HEK293T (cell line): ENCODE measurements around the gene DCX.

ENCODE experiments used
- CTCF ChIA-PET: fragments of 350-600 bp; formaldehyde crosslinking; extraction: SDS; loops from one replicate; lab custom pipeline; 2021; ENCODE audit warnings: antibody characterized with exemption, inconsistent platforms; lab: Yijun Ruan, JAX
- POLR2A ChIA-PET: fragments of 350-600 bp; formaldehyde crosslinking; extraction: SDS; loops from one replicate; lab custom pipeline; 2020; ENCODE audit warnings: antibody characterized with exemption, inconsistent platforms; lab: Yijun Ruan, JAX
- DNase-seq: peaks from one replicate; pipeline ENCODE4 v3.0.0; 2012; ENCODE audit warnings: mixed read lengths; ENCODE audit errors: extremely low spot score
- ARNT ChIP-seq: fragments of 450-650 bp; IDR thresholded peaks from 2 replicates; pipeline ENCODE4 v1.6.1; 2017; ENCODE audit warnings: mild to moderate bottlenecking
- BHLHE40 ChIP-seq: fragments of 450-650 bp; IDR thresholded peaks from 2 replicates; pipeline ENCODE4 v1.6.1; 2016; ENCODE audit warnings: mild to moderate bottlenecking, moderate library complexity, borderline replicate concordance
- CTBP1 ChIP-seq: fragments of 450-650 bp; IDR thresholded peaks from 2 replicates; pipeline ENCODE4 v1.6.1; 2016; ENCODE audit warnings: borderline replicate concordance
- ELF4 ChIP-seq: fragments of 450-650 bp; IDR thresholded peaks from 2 replicates; pipeline ENCODE4 v1.6.1; 2017; ENCODE audit warnings: antibody characterized with exemption
- FOXA1 ChIP-seq: fragments of 450-650 bp; IDR thresholded peaks from 2 replicates; pipeline ENCODE4 v1.6.1; 2016; ENCODE audit warnings: mild to moderate bottlenecking
- FOXK2 ChIP-seq: fragments of 450-650 bp; IDR thresholded peaks from 2 replicates; pipeline ENCODE4 v1.6.1; 2016; ENCODE audit warnings: mild to moderate bottlenecking
- FOXM1 ChIP-seq: fragments of 450-650 bp; IDR thresholded peaks from 2 replicates; pipeline ENCODE4 v1.6.1; 2017; ENCODE audit warnings: mild to moderate bottlenecking, borderline replicate concordance
- HDGF ChIP-seq: fragments of 450-650 bp; IDR thresholded peaks from 2 replicates; pipeline ENCODE4 v1.6.1; 2017; ENCODE audit warnings: antibody characterized with exemption, borderline replicate concordance
- L3MBTL2 ChIP-seq: fragments of 450-650 bp; conservative IDR thresholded peaks from 2 replicates; pipeline ENCODE4 v1.6.1; 2016; ENCODE audit warnings: mild to moderate bottlenecking
- LEF1 ChIP-seq: fragments of 450-650 bp; IDR thresholded peaks from 2 replicates; pipeline ENCODE4 v1.6.1; 2017; ENCODE audit warnings: mild to moderate bottlenecking, borderline replicate concordance
- NFRKB ChIP-seq: fragments of 450-650 bp; IDR thresholded peaks from 2 replicates; pipeline ENCODE4 v1.6.1; 2016; ENCODE audit warnings: mild to moderate bottlenecking, moderate library complexity
- SP1 ChIP-seq: fragments of 450-650 bp; IDR thresholded peaks from 2 replicates; pipeline ENCODE4 v1.6.1; 2017
- SUZ12 ChIP-seq: fragments of 450-650 bp; IDR thresholded peaks from 2 replicates; pipeline ENCODE4 v1.6.1; 2016; ENCODE audit warnings: mild to moderate bottlenecking
- TARDBP ChIP-seq: fragments of 450-650 bp; IDR thresholded peaks from 2 replicates; pipeline ENCODE4 v1.6.1; 2016
- ZNF384 ChIP-seq: fragments of 450-650 bp; IDR thresholded peaks from 2 replicates; pipeline ENCODE4 v1.6.1; 2016
- TF ChIP-seq, protein P1 (sequence below): fragments of 450-650 bp; IDR thresholded peaks from 2 replicates; pipeline ENCODE4 v1.6.1; 2016

The DCX gene

DNA sequence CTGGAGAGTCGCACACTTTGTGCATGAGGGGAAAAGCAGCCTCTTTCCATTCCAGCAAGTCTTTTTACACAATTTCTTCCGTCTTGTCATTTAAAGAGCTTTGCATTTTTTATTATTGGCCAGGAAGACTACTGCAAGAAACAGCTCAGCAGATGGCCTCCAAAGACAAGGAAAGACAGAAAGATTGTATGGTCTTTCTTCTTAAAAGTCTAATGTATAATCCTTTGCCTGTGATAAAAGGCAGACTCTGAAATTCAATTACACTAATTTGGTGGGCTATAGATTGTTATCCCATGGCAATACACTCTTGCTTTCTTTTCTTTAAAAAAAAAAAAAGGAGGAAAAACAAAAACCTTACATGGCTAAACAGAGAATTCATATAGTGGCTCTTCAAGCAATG, 147.6 kb downstream of the DCX start:
- DNase-seq = no peak
- CTCF ChIA-PET = no interaction called here
- POLR2A ChIA-PET = no interaction called here
- TF ChIP-seq CTBP1 (no peak), ZNF384 (no peak), SP1 (no peak), NFRKB (no peak), LEF1 (no peak), ARNT (no peak), SUZ12 (no peak), FOXA1 (no peak), FOXM1 (no peak), FOXK2 (no peak), L3MBTL2 (no peak), TARDBP (no peak), HDGF (no peak), ELF4 (no peak), BHLHE40 (no peak)
- TF ChIP-seq, protein P1, sequence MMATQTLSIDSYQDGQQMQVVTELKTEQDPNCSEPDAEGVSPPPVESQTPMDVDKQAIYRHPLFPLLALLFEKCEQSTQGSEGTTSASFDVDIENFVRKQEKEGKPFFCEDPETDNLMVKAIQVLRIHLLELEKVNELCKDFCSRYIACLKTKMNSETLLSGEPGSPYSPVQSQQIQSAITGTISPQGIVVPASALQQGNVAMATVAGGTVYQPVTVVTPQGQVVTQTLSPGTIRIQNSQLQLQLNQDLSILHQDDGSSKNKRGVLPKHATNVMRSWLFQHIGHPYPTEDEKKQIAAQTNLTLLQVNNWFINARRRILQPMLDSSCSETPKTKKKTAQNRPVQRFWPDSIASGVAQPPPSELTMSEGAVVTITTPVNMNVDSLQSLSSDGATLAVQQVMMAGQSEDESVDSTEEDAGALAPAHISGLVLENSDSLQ = no peak

DNA sequence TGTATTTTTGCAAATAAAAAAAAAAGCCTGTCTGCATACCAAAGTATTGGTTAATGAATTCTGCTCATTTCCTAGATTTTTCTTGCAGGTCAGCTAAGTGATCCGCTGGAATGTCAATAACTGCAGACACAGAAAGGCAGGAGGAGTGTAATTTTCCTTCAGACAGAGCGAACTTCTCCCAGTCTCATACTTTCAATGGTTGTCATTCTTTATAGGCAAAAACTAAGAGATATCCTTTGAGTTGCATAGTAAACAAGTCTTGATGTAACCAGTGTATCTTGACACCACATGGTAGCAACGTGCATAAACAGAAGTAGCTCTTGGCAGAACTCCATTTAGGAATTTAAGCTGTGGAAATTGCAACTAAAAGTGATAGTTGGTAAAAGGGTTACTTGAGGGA, 149.9 kb downstream of the DCX start:
- TF ChIP-seq FOXK2 = no peak
- TF ChIP-seq, protein P1 = no peak
- TF ChIP-seq FOXM1 = no peak
- TF ChIP-seq BHLHE40 = no peak
- no peak for TF ChIP-seq ELF4
- no peak for TF ChIP-seq FOXA1
- TF ChIP-seq SUZ12 = no peak
- no peak for TF ChIP-seq ZNF384
- ChIA-PET CTCF (no interaction called here), POLR2A (no interaction called here)
- DNase-seq = no peak

DNA sequence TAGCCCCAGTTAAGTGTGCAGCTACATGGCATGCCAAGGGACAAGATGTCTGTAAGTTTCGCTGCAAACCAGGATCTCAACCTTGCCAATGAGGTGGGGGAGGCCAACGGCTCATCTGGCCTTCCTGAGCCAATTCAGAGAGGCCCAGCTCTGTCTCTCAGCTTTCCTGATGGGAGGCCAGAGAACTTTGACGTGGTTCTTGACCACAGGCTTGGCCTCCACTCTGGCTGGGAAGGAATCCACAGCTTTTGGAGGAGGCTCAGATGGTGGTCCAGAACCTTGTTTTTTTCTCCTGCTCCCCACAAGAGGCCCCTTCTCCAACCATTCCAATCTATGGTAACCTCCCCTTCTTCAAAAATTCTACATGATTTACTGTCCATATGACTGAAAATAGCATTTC, 151.5 kb downstream of the DCX start:
- POLR2A ChIA-PET = no interaction called here
- CTCF ChIA-PET = interaction anchor here (1.1 kb wide), 1 partner anchor 16 kb away, joined by 3 read pairs; no protein-coding TSS in a partner anchor
- TF ChIP-seq NFRKB = no peak
- DNase-seq = no peak

DNA sequence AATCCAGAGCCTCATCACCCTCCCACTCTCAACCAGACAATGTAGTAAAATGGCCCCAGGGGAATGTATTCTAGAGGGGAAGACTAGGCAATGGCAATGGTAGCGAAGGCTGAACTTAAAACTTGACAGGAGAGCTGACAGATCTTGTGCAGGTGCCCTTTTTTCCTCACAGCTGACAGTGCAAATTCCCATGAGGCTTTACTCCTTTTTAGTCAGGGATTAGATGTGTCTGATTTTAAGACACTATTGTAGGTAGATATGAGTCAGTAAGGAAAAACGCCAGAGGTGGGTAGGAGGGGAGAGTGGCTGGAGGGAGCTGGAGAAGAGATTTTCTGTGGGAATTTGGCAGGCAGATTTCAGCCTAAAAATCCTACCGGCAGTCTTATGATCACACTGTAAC, 152.4 kb downstream of the DCX start:
- DNase-seq = no peak
- TF ChIP-seq FOXA1 (no peak), FOXK2 (no peak), CTBP1 (no peak)
- TF ChIP-seq, protein P1 = no peak
- ChIA-PET CTCF (interaction anchor here (1.1 kb wide), 1 partner anchor 15 kb away, joined by 3 read pairs; no protein-coding TSS in a partner anchor), POLR2A (no interaction called here)

DNA sequence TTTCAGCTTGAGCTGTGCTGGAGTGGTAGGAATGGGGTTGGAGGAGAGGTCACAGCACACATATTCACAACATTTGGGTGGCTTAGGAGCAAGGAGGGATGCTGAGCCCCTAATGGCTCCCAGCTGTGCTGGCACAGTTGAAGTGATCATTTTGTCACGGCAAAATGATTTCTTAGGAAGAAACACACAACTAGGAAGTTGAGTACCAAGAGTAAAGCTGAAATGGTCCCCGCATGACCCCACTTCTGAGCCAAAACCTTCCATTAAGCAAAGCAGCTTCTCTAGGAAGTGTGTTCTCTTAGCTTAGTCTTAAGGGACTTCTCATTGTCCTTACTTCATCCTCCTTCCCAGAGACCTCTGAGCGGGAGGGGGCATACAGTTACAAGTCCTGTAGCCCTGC, 154.3 kb downstream of the DCX start:
- POLR2A ChIA-PET = no interaction called here
- CTCF ChIA-PET = no interaction called here
- no peak for DNase-seq
- TF ChIP-seq TARDBP = no peak
- no peak for TF ChIP-seq L3MBTL2
- TF ChIP-seq CTBP1 = no peak
- TF ChIP-seq, protein P1 = no peak
- no peak for TF ChIP-seq BHLHE40
- TF ChIP-seq NFRKB = no peak
- no peak for TF ChIP-seq FOXK2
- TF ChIP-seq ARNT = no peak
- TF ChIP-seq ZNF384 = no peak
- no peak for TF ChIP-seq SP1
- no peak for TF ChIP-seq FOXA1
- TF ChIP-seq SUZ12 = no peak
- no peak for TF ChIP-seq LEF1
- TF ChIP-seq HDGF = no peak
- TF ChIP-seq ELF4 = no peak
- no peak for TF ChIP-seq FOXM1

DNA sequence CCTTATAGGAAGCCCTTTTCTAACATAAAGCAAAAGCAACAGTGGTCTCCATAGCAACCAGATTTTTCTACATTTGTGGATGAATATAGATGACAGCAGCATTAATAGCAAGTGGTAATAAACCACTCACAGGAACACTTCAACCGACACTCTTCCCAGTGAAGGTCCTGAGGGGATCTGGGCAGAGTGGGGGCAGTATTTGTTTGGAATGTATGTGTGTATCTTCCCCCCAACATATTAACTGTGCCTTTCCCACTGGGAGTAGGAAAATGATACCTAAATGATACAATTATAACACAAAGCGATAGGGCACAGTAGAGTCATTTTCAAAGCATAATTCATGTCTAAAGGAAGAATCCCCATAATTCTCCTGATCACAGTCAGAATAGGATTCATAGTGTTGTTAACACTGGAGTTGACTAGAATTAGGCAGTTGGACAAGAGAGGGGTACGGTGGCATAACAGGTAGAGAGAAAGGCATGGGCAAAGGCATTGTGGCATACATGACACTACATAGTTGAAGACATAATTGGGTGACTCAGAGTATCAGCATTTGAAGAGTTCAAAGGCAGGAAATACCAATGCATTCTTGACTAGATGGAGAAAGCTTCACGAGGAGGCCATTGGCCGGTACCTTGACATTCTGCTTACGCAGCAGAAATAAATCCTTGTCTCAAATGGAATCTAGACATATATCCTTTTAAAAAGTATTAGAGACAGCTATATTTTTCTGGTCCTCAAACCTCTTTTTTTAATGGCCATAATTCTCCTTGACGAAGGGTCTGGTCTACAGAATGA, 156.9 kb downstream of the DCX start:
- POLR2A ChIA-PET = no interaction called here
- CTCF ChIA-PET = no interaction called here
- TF ChIP-seq CTBP1 = no peak
- no peak for TF ChIP-seq SP1
- no peak for TF ChIP-seq NFRKB
- no peak for TF ChIP-seq FOXA1
- no peak for TF ChIP-seq LEF1
- no peak for TF ChIP-seq L3MBTL2
- no peak for DNase-seq
